CD4-positive, alpha-beta T cell treated with Interleukin-1 beta for 1 hour (primary cell): ENCODE data around the gene SUSD4.
A peak's percentile ranks its signal among the peaks of the same experiment; 100 is the strongest.

Experiments
- DNase-seq, 2 donors: peaks; one replicate each; pipeline ENCODE4 v3.0.0-alpha.2; 2020 to 2022

SUSD4 gene

DNA sequence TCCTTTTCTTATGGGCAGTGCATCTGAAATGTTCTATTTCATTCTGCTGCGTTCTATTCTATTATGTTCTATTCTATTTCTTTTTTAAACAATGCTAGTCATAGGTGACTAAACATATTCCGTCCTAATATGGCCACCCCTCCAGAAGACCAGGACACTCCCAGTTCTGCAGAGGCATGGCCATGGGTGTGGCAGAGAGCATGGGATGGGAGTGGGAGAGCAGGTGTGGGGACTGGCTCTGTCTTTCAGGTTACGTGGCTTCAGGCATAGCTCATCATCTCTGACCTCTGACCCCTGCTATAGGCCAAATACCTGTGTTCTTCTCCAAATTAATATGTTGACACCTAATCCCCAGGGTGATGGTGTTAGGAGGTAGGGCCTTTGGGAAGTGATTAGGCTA is 187.5 kb downstream of the SUSD4 start:
- DNase-seq, result no peak

DNA sequence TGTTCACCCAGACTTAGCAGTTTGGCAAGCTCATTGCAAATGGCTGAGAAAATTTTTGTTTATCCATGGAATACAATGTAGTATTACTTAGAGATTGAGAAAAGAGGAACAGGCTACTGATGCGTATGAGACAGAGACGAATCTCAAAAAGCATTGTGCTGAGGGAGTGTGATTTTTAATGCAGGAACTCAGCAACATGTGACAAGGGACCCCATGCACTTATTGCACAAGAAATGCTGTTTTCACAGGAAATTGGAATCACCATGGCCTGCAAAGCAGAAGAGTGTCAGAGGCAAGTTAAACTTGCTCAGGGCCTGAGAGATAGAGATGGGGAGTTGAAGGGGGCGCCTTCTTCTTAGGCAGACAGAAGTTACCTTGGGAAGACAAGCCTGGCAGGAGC is 188.3 kb downstream of the SUSD4 start:
- DNase-seq, result peak in 1 of 2 donors; percentile 50

DNA sequence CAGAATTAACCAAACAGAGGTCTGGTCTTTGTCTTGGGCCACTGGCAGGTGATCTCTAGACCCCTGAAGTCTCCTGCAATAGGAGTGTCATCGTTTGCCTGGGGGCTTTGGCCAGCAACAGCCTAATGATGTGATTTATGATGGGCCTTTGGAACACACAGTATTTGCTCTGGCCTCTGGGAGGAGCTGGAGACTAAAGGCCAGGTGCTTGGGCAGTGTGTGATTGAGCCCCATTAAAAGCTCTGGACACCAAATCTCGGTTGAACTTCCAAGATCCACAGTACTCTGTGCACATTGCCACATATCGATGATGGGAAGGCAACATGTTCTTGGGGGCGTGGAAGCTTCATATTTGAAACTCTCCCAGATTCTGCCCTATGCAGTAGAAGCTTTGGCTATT is 188.9 kb downstream of the SUSD4 start:
- no peak for DNase-seq
